ENCODE data around the gene ISM1. TPM values are rescaled to one million over a fixed set of nuclear protein-coding genes. Genes with fewer than 3 reads are reported as not detected.

Gene ISM1
- total and polyA plus RNA-seq, 2 experiments from 2014 or later = 0.15 to 0.63 TPM

- Histone ChIP-seq H2AFZ (no peak overlapping the region), H3F3A (replicated peaks; ENCODE audit: low read depth) (no peaks in the 10 kb centered on the region), H3K27ac (ENCODE audit: low read depth) (no peak overlapping the region), H4K20me1 (replicated peaks; ENCODE audit: insufficient read depth) (no peaks in the 10 kb centered on the region), H3K4me2 (no peak overlapping the region), H3K9me2 (ENCODE audit: insufficient read depth) (no peaks in the 10 kb centered on the region), H3K27me3 (ENCODE audit: insufficient read depth) (no peaks in the 10 kb centered on the region), H3K36me3 (ENCODE audit: insufficient read depth) (no peaks in the 10 kb centered on the region), H3K79me2 (replicated peaks; ENCODE audit: insufficient read depth) (no peaks in the 10 kb centered on the region), H3K4me3 (no peak overlapping the region), H3K4me1 (ENCODE audit: insufficient read depth) (no peaks in the 10 kb centered on the region)
- H3K27ac Mint-ChIP-seq = no peak overlapping the region
- peaks cover 3% of the 10 kb centered on the region; the same call in 1 of the 3 replicates for H3K36me3 Mint-ChIP-seq (ENCODE audit: low read depth)
- no peak for TF ChIP-seq EZH2phosphoT487 (IDR thresholded peaks at IDR 0.05; ENCODE audit: unreplicated experiment)
- no peak for TF ChIP-seq CTCF (conservative IDR thresholded peaks at IDR 0.05; ENCODE audit: low read depth in 2 of 2)
- no peak for TF ChIP-seq POLR2AphosphoS5 (IDR thresholded peaks at IDR 0.05; ENCODE audit: low read depth)
- no peak for TF ChIP-seq REST (IDR thresholded peaks at IDR 0.05; ENCODE audit: unreplicated experiment)
- no peak for TF ChIP-seq STAT1 (IDR thresholded peaks at IDR 0.05; ENCODE audit: unreplicated experiment)
- TF ChIP-seq CREB1 (CRISPR knock-in tag; IDR thresholded peaks at IDR 0.05; ENCODE audit: low read depth) = no peak
- no peak for TF ChIP-seq NANOG (IDR thresholded peaks at IDR 0.05; ENCODE audit: borderline replicate concordance)
- no peak for TF ChIP-seq ZNF331 (CRISPR knock-in tag; IDR thresholded peaks at IDR 0.05; ENCODE audit: low read depth)
- no peak for TF ChIP-seq EZH2 (IDR thresholded peaks at IDR 0.05; ENCODE audit: low read depth, unreplicated experiment)
- TF ChIP-seq ZNF462 (CRISPR knock-in tag; IDR thresholded peaks at IDR 0.05) = no peak
- no peak for TF ChIP-seq JUNB (IDR thresholded peaks at IDR 0.05; ENCODE audit: unreplicated experiment)
- no peak for TF ChIP-seq ZNF114 (CRISPR knock-in tag; IDR thresholded peaks at IDR 0.05)
- no peak for TF ChIP-seq ETS1 (IDR thresholded peaks at IDR 0.05)
- H3K4me1 Mint-ChIP-seq = peaks cover 3% of the 10 kb centered on the region
- DNase-seq (ENCODE audit: low spot score) (no peak), ATAC-seq (no peak)
- peaks cover 2% of the 10 kb centered on the region for H3K27me3 Mint-ChIP-seq (ENCODE audit: insufficient read depth, low read depth, poor library complexity)
- no peak overlapping the region for H3K4me3 Mint-ChIP-seq
- H3K9me3 Mint-ChIP-seq = no peaks in the 10 kb centered on the region
These were observed 73.4 kb downstream of the ISM1 start for GRCh38 chr20:13294522-13294921.
